Esophagus muscularis mucosa (tissue), 4 donors: Measurements from ENCODE around the gene TESK2. TPM values are rescaled to one million over a fixed set of nuclear protein-coding genes. Genes with fewer than 3 reads are reported as not detected.
"Not testable (repeated sequence)": the region's sequence is repeated elsewhere in the genome, so short reads cannot be mapped to it uniquely, and the experiment has no call there.

Source experiments
- DNase-seq: peaks from one replicate; pipeline ENCODE4 v3.0.0-alpha.2; 2017; ENCODE audit errors: extremely low spot score
- H3K27ac ChIP-seq, 4 donors: fragments of 200-600 bp; sonication (generic); replicated peaks in 1 of 4; 1 replicate in 3 of 4; 2 replicates in 1 of 4; pipeline ENCODE4 v1.5.1; 2016 to 2019; ENCODE audit warnings: mild to moderate bottlenecking in 1 of 4
- H3K27me3 ChIP-seq, 4 donors: fragments of 200-600 bp; sonication (generic); one replicate each; pipeline versions ENCODE4 v1.5.1 to v1.6.0; 2016 to 2019
- H3K36me3 ChIP-seq, 4 donors: fragments of 200-600 bp; sonication (generic); one replicate each; pipeline ENCODE4 v1.5.1; 2016 to 2019
- H3K4me1 ChIP-seq, 4 donors: fragments of 200-600 bp; sonication (generic); one replicate each; pipeline ENCODE4 v1.5.1; 2016 to 2019
- H3K4me3 ChIP-seq, 4 donors: fragments of 200-600 bp; sonication (generic); 1 replicate in 2 of 4; 2 replicates in 2 of 4; pipeline ENCODE4 v1.5.1; 2016 to 2019; ENCODE audit warnings: mild to moderate bottlenecking in 4 of 4, moderate library complexity in 1 of 4
- H3K9me3 ChIP-seq, 4 donors: fragments of 200-600 bp; sonication (generic); 1 replicate in 3 of 4; 2 replicates in 1 of 4; pipeline ENCODE4 v1.5.1; 2016 to 2019
- EP300 ChIP-seq: sonication (generic); formaldehyde crosslinking; IDR thresholded peaks from one replicate; pipeline ENCODE4 v1.6.1; 2017; ENCODE audit warnings: antibody characterized with exemption
- POLR2A ChIP-seq: fragments of 450-650 bp; IDR thresholded peaks from one replicate; pipeline ENCODE4 v1.6.1; 2017; ENCODE audit warnings: antibody characterized with exemption, moderate library complexity, mild to moderate bottlenecking, low read depth
- POLR2AphosphoS5 ChIP-seq, 2 donors: sonication (generic); formaldehyde crosslinking; IDR thresholded peaks; one replicate each; pipeline ENCODE4 v1.6.1; 2017; ENCODE audit warnings: antibody characterized with exemption in 2 of 2
- WGBS: methylation state at CpG from one replicate; pipeline ENCODE4 v1.1.5; 2018; 5-methylcytosine and 5-hydroxymethylcytosine counted together
- intact Hi-C: fragments of 100-400 bp; cut with DNase I; formaldehyde crosslinking; loops from one replicate; pipeline ENCODE4 v1.15.1; 2023
- total RNA-seq, 4 donors: library from RNA; depleted of rRNA; stranded (reverse); fragments of >200 nt; gene quantifications; one replicate each; pipeline versions ENCODE4 v1.1.0 to v1.2.1, GENCODE V29; 2016
- TF ChIP-seq, protein P1 (sequence below), 3 experiments: fragments of 200-600 bp in 2 of 3; fragments of 450-650 bp in 1 of 3; sonication (generic) in 2 of 3; IDR thresholded peaks; one replicate each; pipeline ENCODE4 v1.5.1; 2017 to 2019; ENCODE audit warnings: antibody characterized with exemption in 3 of 3, mild to moderate bottlenecking in 2 of 3, moderate library complexity in 1 of 3

TESK2 gene
- total RNA-seq, 4 donors from 2014 or later = 3.3 to 6.5 (median 4.8) TPM

DNA sequence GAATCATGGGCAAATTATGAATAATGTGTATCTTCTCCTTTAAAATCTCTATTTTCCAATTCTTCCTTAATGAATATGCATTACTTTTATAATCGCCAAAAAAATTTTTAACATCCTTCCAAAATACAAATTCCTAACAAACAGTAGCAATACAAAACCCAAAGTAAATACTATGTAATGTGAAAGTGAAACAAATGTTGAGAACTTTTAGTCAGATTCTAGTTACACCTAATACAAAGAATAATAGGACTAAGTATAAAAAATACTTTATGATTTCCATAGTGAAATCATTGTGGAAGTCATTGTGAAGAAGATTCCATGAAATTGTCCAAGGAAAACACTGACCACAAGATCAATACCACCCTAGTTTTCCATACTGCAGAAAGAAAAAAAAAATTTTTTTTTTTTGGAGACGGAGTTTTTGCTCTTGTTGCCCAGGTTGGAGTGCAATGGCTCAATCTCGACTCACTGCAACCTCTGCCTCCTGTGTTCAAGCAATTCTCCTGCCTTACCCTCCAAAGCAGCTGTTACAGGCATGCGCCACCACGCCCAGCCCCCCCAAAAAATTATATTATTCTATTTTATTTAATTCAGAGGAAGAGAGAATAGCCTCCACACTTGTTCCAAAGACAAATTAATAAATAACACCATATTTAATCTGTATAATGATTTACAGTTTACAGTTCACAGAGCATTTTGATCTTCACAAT is 11.8 kb downstream of the TESK2 start:
- TF ChIP-seq POLR2AphosphoS5 (IDR thresholded peaks at IDR 0.05) (no peak), EP300 (no peak), POLR2A (no peak)
- TF ChIP-seq, protein P1, sequence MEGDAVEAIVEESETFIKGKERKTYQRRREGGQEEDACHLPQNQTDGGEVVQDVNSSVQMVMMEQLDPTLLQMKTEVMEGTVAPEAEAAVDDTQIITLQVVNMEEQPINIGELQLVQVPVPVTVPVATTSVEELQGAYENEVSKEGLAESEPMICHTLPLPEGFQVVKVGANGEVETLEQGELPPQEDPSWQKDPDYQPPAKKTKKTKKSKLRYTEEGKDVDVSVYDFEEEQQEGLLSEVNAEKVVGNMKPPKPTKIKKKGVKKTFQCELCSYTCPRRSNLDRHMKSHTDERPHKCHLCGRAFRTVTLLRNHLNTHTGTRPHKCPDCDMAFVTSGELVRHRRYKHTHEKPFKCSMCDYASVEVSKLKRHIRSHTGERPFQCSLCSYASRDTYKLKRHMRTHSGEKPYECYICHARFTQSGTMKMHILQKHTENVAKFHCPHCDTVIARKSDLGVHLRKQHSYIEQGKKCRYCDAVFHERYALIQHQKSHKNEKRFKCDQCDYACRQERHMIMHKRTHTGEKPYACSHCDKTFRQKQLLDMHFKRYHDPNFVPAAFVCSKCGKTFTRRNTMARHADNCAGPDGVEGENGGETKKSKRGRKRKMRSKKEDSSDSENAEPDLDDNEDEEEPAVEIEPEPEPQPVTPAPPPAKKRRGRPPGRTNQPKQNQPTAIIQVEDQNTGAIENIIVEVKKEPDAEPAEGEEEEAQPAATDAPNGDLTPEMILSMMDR (IDR thresholded peaks at IDR 0.05) = no peak
- Histone ChIP-seq H3K27me3 (no peaks in the 10 kb centered on the region), H3K9me3 (no peaks in the 10 kb centered on the region), H3K4me1 (no peaks in the 10 kb centered on the region), H3K36me3 (no peaks in the 10 kb centered on the region), H3K4me3 (no peak overlapping the region), H3K27ac (no peak overlapping the region)
- intact Hi-C loops = no loop called here
- whole genome bisulfite sequencing = 84% methylated on average over 5 of the region's 5 CpGs
- no peak for DNase-seq

DNA sequence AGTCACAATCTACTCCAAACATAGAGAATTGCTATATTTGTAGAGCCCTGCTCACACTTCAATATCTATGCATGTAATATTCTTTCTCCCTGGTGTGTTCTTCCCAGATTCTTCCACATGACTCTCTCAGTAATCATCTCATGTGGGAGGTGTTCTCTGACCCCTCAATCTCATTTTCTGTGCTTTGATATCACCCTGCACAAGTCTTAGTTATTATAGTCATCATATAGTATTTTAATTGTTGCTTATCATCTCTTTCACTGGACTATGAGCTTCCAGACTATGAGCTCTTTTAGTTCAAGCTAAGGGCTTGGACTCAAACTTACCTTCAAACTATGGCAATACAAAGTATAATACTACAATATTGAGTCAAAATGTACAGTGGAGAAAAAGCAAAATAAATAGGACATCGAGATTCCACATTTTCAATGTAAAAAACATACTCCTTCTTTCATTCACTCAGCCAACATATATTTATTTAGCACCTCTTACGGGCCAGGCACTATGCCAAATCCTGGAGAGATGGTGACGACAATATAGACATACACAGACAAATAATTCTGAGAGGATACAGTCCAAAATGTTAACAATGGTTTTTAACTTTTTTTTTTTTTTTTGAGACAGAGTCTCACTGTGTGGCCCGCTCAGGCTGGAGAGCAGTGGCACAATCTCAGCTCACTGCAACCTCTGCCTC is 12.7 kb downstream of the TESK2 start:
- intact Hi-C loops = no loop called here
- WGBS = 75% methylated on average over 4 of the region's 4 CpGs
- TF ChIP-seq POLR2A = no peak
- TF ChIP-seq POLR2AphosphoS5 (IDR thresholded peaks at IDR 0.05) = no peak
- TF ChIP-seq, protein P1 (IDR thresholded peaks at IDR 0.05) = no peak
- no peak for TF ChIP-seq EP300
- Histone ChIP-seq H3K27me3 (no peaks in the 10 kb centered on the region), H3K4me1 (no peaks in the 10 kb centered on the region), H3K9me3 (no peaks in the 10 kb centered on the region), H3K36me3 (no peaks in the 10 kb centered on the region), H3K27ac (no peak overlapping the region), H3K4me3 (no peak overlapping the region)
- no peak for DNase-seq

DNA sequence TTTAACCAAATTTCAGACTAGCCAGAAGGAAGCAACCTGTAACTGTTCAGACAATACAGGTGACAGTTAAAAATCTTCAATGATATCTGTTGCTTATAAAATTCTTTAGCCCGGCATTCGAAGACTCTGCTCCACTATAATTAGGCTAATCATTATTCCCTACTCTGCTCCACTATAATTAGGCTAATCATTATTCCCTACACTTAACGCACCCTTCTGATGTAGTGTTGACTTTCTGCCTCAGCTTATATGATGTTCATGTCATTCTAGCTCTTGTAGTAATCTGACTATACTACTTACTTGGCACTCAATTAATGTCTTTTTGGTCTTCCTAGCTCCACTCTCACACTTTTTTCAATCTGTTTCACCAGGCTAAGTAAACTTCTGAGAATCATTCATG is 13.3 kb downstream of the TESK2 start:
- no peaks in the 10 kb centered on the region for H3K4me1 ChIP-seq
- H3K4me3 ChIP-seq = no peak overlapping the region
- H3K27me3 ChIP-seq = no peaks in the 10 kb centered on the region
- WGBS = 91% methylated on average over 3 of the region's 3 CpGs
- TF ChIP-seq EP300 (no peak), POLR2AphosphoS5 (IDR thresholded peaks at IDR 0.05) (no peak), POLR2A (no peak)
- TF ChIP-seq, protein P1 (IDR thresholded peaks at IDR 0.05) = no peak
- intact Hi-C loops = no loop called here
- no peaks in the 10 kb centered on the region for H3K36me3 ChIP-seq
- no peaks in the 10 kb centered on the region for H3K9me3 ChIP-seq
- H3K27ac ChIP-seq = no peak overlapping the region
- DNase-seq = no peak

DNA sequence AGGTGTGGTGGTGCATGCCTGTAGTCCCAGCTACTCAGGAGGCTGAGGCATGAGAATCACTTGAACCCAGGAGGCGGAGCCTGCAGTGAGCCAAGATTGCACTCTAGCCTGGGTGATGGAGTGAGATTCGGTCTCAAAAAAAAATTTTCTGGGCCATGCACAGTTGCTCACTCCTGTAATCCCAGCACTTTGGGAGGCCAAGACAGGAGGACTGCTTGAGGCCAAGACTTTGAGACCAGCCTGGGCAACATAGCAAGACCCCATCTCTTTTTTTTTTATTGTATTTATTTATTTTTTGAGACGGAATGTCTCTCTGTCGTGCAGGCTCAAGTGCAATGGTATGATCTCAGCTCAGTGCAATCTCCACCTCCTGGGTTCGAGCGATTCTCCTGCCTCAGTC is 16.8 kb downstream of the TESK2 start:
- H3K27ac ChIP-seq, intact Hi-C loops, H3K27me3 ChIP-seq, H3K9me3 ChIP-seq, H3K4me1 ChIP-seq, DNase-seq, H3K36me3 ChIP-seq, H3K4me3 ChIP-seq: not testable (repeated sequence)
- 84% methylated on average over 6 of the region's 6 CpGs for WGBS

DNA sequence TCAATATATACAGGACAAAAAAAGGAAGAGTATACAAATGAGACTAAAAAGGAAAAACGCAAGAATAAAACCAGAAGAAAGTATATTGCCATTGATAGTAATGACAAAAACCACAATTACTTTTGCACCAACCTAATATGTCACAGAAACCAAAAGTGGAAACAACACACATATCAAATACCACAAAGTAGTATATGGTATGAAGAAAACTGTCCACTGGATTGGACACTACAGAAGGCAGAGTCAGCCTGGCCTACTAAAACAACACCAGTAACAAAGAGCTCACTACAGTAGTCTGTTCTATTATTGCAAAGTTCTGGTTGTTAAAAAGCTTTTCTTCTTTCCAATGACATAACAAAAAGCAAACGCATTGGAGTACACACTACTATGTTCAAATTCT is 17.7 kb downstream of the TESK2 start:
- 93% methylated on average over 2 of the region's 2 CpGs for whole genome bisulfite sequencing

More for the DNA sequence above, 17.7 kb downstream of the TESK2 start:
- Histone ChIP-seq H3K27me3 (no peaks in the 10 kb centered on the region), H3K4me1 (no peaks in the 10 kb centered on the region), H3K27ac (no peak overlapping the region), H3K4me3 (no peak overlapping the region), H3K9me3 (no peaks in the 10 kb centered on the region), H3K36me3 (no peaks in the 10 kb centered on the region)
- DNase-seq = no peak
- no peak for TF ChIP-seq POLR2AphosphoS5 (IDR thresholded peaks at IDR 0.05)
- TF ChIP-seq POLR2A = no peak
- TF ChIP-seq, protein P1 (IDR thresholded peaks at IDR 0.05) = no peak
- no peak for TF ChIP-seq EP300
- intact Hi-C loops = no loop called here
